C4-2B (cell line): Measurements from ENCODE around the gene UBXN6.

Experiments
- ZFX ChIP-seq: fragments of 450-650 bp; IDR thresholded peaks from 2 replicates; pipeline ENCODE4 v1.6.1; 2017
- TF ChIP-seq, protein P1 (sequence below): fragments of 450-650 bp; conservative IDR thresholded peaks from 2 replicates; pipeline ENCODE4 v1.5.1; 2017; ENCODE audit warnings: mild to moderate bottlenecking

DNA sequence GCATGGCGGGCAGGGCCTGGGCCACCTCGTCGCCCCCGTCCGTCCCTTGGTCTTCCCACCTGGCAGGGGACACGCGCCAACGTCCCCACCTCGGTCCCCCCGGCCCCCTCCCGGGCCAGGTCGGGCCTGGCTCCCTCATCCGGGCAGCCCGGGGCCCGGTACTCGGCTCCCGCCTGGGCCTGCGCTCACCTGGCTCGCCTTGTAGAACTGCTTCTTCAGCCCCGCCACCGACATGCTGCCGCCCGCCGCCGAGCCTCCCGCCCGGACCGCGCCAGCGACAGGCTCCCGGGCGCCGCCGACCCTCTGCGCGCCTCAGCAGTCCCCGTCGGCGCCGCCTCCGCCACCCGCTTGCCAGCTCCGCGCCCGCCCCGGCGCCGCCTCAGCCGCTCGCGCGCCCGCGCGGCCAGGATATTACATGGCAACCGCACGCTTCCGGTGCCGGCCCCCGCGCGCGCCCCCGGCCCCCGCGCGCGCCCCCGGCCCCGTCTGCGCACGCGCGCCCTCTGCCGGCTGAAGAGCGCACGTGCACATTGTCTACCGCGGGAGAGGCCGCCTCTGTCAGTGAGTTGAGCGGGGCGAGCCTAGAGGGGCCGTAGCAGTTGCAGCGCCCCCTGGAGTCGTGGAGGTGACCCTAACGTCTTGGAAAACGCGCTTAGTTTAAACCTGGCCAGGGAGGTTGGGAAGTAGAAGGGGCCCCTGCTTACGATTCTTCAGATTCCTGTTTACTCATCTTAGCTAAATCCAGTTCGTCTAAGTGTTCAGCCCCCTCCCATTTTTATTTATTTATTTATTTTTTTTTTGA lies 57.3 kb downstream of the UBXN6 start, which contains the start of gene SH3GL1:
- TF ChIP-seq, protein P1, sequence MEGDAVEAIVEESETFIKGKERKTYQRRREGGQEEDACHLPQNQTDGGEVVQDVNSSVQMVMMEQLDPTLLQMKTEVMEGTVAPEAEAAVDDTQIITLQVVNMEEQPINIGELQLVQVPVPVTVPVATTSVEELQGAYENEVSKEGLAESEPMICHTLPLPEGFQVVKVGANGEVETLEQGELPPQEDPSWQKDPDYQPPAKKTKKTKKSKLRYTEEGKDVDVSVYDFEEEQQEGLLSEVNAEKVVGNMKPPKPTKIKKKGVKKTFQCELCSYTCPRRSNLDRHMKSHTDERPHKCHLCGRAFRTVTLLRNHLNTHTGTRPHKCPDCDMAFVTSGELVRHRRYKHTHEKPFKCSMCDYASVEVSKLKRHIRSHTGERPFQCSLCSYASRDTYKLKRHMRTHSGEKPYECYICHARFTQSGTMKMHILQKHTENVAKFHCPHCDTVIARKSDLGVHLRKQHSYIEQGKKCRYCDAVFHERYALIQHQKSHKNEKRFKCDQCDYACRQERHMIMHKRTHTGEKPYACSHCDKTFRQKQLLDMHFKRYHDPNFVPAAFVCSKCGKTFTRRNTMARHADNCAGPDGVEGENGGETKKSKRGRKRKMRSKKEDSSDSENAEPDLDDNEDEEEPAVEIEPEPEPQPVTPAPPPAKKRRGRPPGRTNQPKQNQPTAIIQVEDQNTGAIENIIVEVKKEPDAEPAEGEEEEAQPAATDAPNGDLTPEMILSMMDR, result peak; percentile 100
- TF ChIP-seq ZFX, result peak; percentile 96
